A673 (cell line): Measurements from ENCODE around the gene PNLDC1.

Experiments used
- CTCF ChIP-seq: fragments of 300-800, 200-600 bp; sonication (generic); conservative IDR thresholded peaks from 2 replicates; pipeline ENCODE4 v1.5.1; 2017; ENCODE audit warnings: low read depth, mild to moderate bottlenecking, antibody characterized with exemption, low read length, moderate library complexity, mixed read lengths
- EZH2 ChIP-seq: fragments of 200-600 bp; sonication (generic); IDR thresholded peaks from 2 replicates; pipeline ENCODE4 v1.6.1; 2017; ENCODE audit warnings: borderline replicate concordance, low read depth, mild to moderate bottlenecking, mixed read lengths, antibody characterized with exemption, low read length; ENCODE audit not compliant: poor library complexity, severe bottlenecking

GRCh38 chr6:159836718-159837490 lies 36.8 kb downstream of the PNLDC1 start:
- TF ChIP-seq CTCF (no peak), EZH2 (no peak)
